GM21360 (cell line): Measurements from ENCODE around the gene TMEM255B.
"Not testable (repeated sequence)": the region's sequence is repeated elsewhere in the genome, so short reads cannot be mapped to it uniquely, and the experiment has no call there.

Source experiments
- ATAC-seq: cut with Tn5 transposase; IDR thresholded peaks from one replicate; pipeline ENCODE4 v1.9.1; 2021; ENCODE audit warnings: mild to moderate bottlenecking, moderate library complexity; ENCODE audit not compliant: unreplicated experiment

The TMEM255B gene

DNA sequence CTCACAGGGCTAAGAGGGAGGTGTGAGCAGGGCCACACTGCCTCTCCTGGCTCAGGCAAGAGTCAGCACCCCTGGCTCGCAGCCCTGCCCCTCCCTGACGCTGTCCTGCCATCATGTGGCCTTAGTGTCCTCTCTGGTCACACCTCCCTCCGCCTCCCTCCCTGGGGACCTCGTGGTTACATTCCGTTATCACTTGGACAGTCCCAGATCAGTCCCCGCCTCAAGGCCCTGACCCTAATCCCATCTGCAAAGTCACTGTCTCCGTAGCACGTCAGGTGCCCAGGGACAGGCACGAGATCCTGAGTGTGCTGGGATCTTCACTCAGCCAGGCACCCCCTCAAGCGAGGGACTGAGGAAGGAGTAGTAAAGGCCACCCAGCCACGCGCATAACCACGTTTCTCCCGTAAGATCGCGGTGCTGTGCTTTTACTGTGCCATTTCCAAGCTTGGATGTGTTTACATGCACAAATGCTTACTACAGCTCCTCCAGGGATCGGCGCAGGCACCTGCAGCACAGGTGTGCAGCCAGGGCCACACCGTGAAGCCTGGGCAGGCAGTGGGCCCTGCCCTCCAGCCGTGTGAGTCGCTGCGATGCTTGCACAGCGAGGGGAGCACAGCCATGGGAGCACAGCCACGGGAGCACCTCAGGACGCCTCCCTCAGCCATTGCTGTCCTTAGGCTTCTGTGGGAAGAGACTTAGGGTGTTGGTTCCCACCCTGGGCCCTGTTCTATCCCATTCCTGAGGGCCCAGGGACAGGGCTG lies 10.7 kb upstream of the TMEM255B start:
- ATAC-seq: no peak

DNA sequence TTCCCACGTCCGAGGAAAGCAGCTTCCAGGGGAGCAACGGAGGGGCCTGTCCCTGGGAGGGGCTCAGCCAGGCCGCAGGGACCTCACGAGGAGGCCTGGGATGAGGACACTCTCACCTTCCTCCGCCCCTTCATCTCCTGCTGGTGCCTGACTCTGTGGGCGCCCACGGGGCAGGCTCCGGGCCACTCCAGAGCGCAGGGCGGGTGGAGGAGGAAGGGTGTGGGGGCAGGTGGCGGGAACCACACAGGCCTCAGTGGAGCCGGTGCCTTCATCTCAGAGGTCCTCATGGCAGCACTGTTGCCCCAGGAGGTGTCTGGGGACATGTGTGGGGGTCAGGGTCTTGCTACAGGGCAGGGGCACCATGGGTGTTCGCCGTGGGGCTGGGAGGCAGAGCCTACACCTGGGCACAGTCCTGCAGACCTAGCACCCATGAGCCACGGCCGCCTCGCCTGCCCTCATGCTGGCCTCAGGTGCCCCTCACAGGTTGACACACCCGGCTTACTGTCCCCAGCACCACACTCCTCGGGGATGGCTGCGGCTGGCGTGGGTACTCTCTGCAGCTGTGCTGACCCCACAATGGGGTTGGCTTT lies 10.1 kb upstream of the TMEM255B start:
- ATAC-seq: no peak

DNA sequence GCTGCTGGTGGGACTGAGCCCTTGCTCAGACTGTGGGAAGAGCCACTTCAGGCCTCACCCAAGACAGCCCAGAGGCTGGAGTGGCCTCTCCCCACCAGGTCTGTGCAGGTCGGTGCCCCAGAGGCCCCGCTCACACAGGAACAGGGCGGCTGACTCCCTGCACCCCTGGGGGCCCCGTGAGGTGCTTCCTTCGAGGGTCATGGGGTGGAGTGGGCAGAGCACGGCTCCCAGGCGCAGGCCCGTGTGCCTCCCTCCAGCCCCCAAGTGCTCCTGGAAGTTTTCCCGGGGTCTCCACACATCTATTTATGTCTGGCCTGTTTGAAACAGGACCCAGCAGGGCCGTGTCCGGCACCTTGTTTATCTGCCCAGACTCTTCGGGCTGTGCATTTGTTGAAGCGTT lies 9.5 kb upstream of the TMEM255B start:
- ATAC-seq: no peak

DNA sequence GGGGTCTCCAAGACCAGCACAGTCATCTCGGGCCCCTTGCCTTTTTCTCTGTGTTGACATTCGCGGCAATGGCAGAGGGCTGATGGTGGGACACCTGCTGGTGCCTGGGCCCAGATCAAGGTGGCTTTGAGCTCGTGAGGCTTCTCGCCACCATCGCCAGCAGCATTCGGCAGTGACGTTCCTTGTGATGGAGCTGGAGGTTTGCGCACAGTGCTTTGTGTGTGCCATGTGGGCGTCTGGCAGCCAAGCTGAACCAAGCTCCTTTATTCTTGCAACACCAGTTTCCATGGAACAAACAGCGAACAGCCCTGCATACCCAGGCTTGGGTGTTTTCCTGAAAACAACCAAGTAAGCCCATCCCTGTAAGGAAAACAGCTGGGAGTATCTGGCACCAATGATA lies 9.1 kb upstream of the TMEM255B start:
- ATAC-seq: no peak

DNA sequence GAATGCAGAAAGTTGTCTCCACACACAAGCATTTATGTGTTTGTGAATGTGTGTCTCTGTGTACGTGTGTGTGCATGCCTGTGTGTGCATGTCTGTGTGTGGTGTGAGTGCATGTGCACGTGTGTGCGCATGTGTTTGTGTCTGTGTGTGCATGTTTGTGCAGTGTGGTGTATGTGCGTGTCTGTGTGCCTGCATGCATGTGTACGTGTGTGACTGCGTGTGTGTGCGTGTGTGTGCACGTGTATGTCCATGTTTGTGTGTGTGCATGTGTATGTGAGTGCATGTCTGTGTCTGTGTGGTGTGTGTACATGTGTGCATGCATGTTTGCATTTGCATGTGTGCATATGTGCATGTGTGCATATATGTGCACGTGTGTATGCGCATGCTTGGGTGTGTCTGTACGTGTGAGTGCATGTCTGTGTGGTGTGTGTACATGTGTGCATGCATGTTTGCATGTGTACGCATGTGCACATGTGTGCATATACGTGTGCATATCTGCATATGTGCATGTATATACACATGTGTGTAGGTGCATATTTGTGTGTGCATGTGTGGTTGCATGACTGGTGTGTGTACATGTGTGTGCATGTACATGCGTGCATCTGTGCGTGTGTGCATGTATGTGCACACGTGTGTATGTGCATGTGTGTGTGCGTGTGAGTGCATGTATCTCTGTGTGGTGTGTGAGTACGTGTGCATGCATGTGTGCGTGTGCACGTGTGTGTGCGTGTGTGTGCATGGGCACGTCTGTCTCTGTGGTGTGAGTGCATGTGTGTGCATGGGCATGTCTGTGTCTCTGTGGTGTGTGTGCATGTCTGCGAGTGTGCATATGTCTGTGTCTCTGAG lies 8.2 kb upstream of the TMEM255B start:
- no peak for ATAC-seq

DNA sequence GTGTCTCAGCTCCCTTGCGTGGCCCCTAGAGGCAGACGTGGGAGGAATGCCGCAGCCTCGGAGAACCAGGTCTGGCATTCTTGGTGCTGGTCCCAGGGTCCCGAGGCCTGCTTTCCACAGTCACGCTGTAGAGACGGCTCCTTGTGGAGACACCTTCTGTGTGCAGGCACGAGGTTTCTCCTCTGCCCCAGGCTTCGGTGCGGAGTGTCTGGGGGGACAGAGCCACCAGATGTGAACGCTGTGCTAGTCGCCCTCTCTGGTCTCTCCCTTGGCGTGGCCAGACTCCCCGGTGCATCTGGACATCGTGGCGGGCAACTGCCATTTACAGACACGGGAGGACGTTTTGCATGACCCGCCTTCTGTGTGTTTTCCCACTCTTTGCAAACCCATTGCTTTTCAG lies 7.5 kb upstream of the TMEM255B start:
- no peak for ATAC-seq

DNA sequence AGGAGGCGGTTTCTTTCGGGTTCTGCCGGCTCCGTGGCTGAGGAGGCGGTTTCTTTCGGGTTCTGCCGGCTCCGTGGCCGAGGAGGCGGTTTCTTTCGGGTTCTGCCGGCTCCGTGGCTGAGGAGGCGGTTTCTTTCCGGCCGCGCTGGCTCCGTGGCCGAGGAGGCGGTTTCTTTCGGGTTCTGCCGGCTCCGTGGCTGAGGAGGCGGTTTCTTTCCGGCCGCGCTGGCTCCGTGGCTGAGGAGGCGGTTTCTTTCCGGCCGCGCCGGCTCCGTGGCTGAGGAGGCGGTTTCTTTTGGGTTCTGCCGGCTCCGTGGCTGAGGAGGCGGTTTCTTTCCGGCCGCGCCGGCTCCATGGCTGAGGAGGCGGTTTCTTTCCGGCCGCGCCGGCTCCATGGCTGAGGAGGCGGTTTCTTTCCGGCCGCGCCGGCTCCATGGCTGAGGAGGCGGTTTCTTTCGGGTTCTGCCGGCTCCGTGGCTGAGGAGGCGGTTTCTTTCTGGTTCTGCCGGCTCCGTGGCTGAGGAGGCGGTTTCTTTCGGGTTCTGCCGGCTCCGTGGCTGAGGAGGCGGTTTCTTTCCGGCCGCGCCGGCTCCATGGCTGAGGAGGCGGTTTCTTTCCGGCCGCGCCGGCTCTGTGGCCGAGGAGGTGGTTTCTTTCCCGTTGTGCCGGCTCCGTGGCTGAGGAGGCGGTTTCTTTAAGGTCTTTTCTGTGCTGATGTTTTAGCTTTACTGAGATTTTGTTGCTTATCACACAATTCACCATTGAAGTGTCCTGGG lies 6.6 kb upstream of the TMEM255B start:
- not testable (repeated sequence) for ATAC-seq

DNA sequence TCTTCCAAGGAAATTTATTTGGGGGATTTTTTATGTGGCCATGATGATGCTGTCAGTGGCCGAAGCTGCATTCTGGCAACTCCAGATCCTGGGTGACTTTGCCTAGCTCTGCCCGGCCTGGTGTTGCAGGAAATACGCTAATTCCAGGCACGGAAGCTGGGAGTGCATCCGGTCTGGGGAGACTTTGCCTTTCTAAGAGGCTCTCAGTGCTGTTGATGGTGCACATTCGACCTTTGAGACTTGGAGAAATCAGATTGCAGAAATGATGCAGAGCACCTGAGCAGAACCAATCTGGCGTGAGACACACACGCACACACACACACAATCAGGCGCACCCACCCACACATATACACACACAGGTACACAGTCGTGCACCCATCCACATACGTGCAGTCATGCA lies 5.9 kb upstream of the TMEM255B start:
- no peak for ATAC-seq

DNA sequence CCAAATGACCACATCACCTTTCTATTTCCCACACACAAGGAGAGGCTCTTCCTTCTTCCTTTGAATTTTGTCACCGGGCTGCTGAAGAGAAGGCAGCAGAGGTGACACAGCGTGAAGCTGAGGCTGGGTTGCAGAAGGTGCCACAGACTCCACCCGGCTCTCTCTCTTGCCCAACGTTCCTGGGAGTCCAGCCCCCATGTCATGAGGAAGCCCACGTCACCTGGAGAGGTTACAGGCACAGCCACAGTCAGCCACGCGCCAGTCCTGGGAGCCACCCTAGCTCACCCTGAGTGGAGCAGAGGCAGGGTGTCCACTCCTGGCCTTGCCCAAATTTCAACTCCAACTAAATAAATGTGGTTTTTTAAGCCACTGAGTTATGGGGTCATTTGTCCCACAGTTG lies 4.8 kb upstream of the TMEM255B start:
- ATAC-seq: no peak

DNA sequence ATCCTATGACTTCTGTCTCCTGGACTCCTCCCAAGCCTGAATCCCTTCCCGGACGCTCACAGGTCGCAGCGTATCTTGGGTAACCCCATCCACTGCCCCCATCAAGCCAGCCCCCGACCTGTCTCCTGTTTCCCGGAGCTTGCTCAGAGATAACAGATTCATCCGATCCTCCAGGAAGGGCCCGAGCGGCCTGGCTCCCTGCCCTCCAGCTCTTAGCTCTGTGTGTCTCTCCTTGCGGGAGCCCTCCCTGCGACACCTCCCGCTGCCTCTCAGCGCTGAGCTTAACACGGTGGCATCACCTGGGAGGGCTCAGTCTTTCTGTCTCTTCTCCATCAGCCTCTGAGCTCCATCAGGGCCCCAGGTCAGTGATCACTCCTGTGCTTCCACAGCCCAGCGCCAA lies 4.3 kb upstream of the TMEM255B start:
- ATAC-seq: no peak

DNA sequence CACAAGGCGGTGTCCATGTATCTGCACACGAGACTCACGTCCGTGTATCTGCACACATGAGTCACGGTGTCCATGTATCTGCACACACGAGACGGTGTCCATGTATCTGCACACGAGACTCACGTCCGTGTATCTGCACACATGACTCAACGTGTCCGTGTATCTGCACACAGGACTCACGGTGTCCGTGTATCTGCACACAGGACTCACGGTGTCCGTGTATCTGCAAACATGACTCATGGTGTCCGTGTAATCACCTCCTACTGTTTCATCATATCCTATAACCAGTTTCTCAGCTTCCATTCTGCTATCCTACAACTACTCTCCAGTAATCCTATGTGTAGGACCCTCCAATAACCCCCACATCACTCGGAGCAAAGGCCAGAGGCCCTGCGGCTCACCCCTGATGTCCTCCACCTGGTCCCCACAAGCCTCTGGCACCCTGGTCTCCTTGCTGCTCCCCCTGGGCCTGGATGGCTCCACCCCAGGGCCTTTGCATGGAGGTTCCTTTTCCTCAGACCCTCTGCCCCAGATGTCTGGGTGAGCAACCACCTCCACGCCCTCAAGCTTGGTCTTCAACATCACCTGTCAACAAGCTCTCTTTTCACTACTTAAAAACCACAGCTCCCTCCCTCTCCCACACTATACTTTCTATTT lies 2.5 kb upstream of the TMEM255B start:
- no peak for ATAC-seq

DNA sequence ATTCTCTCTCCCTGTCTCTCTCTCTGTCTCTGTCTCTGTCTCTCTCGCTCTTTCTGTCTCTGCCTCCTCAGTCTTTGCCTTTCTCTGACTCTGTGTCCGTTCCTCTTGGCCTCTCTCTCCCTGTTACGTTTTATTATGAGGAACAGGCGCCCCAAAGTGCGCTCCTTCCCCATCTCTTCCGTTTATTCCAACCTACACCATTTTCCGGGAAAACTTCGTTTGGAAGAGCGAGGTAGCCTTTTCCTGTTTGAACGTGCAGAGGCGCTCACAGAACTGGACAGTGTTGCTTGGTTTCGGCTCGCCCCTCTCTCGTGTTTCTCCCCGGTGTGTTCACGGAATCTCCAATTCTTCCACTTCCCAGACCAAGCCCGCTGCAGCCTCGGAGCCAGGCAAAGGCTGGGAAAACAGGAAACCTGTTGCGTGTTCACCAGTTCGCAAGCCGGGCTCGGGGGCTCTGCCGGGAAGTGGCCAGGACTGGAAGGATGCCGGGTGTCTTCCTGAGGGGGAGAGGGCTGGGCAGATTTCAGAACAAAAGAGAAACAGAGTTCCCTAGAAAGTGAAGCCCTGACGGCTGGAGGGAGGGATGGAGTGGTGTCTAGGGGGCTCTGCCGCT lies 605 bp downstream of the TMEM255B start:
- ATAC-seq: no peak

DNA sequence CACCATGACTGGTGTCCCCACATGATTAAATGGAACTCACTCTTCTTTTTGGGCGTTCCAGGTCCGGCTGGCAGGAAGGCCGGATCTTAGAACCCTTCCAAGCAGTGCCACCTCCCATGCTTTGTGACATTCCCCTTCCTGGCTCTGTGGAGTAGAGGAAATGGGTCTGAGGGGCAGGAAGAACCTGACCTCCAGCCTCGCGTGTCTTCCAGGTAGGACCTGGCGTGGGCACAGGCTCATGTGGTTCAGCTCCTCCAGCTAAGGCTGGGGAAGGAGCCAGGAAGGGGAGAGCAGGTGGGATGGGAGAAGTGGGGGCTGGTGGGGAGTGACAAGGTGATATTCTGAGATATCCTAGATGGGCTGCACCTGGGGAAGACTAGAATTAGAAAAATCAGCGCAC lies 2.1 kb downstream of the TMEM255B start:
- no peak for ATAC-seq

DNA sequence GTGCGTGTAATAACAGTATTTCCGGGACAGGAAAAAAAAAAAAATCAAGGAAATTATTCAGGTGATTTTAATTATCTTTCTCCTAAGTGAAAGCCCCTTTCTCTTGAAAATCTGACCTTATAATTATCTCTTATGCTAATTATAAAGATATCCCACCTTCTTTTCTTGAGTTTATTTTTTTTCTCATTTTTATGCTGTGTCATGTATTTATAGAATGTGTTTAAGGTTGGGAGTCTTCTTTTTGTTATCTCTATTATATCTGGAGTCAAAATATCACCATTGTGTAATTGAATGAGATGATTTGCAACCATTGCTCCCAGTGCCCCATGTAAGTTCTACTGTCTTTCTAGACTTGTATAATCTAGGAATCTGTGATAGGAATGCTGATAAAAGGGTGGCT lies 3.0 kb downstream of the TMEM255B start:
- ATAC-seq: no peak

DNA sequence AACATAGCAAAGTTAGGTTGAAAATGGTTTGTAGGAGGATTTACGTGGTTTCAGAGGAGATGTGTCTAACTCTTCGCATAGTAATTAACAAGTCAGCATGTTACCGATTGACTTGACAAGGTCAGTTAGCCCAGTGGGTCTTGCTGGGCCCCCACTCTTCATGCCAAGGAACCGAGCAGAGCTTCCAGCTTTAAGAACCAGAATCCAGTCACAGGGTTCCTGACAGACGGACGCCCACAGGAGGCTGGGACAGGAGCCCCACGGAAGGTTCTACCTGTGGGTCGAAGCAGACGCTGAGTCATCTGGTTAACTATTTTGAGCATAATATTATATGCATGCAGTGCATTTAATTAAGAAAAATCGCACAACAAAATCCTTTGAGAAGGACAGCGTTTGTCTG lies 3.5 kb downstream of the TMEM255B start:
- ATAC-seq: no peak

DNA sequence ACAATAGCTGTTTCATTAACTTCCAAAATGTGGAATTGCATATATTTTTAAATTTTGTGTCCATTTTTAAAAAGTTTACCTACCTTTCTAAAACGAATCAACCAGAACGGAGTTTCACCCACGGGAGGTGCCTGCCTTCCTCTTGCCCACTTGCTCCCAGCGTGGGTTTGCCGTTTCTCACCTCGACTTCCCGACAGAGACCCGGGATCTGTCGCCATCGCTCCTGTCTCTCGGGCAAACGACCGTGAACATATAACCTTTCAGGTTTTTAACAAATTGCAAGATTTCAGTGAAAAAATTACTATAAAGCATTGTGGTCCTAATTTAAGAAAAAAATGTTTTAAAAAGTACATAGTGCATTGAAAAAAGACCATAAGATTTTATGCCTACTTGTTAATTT lies 4.2 kb downstream of the TMEM255B start:
- no peak for ATAC-seq

DNA sequence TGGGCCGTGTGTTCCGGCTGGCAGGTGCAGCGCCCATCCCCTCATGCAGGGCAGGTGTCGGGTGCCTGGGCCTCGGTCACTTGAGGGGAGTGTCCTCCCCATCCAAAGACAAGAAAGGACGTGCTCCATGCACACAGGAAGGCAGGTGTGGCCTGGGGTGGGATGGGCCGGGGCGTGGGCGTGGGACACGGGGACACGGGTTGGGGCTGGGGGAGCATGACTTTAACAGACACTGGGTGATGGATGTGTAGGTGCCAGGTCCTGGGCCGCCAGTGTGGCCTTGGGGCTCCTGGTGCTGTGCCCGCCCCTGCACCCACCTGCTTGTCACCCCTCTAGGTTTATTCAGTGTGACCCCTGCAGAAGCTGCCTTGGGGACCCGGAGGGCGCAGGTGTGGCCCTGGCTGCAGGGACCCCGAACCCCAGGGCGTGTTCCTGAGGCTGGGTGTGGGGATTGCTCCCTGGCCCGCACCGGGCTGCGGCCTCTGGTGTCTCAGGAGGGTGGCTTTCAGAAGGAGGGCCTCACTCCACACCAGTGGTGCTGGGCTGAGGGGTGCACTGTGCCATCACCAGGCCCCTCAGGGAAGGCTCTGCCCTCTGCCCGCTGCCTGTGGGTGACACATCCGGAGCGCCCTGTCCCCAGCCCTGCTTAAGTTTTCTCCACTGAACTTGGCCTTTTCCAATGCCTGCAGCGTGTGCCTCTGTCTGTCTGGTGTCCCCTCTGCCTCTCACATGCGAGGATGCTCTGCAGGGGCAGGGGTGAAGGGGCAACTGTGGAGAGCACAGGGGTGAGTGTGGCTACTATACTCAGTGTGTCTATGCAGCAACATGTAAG lies 5.2 kb downstream of the TMEM255B start:
- ATAC-seq: no peak

DNA sequence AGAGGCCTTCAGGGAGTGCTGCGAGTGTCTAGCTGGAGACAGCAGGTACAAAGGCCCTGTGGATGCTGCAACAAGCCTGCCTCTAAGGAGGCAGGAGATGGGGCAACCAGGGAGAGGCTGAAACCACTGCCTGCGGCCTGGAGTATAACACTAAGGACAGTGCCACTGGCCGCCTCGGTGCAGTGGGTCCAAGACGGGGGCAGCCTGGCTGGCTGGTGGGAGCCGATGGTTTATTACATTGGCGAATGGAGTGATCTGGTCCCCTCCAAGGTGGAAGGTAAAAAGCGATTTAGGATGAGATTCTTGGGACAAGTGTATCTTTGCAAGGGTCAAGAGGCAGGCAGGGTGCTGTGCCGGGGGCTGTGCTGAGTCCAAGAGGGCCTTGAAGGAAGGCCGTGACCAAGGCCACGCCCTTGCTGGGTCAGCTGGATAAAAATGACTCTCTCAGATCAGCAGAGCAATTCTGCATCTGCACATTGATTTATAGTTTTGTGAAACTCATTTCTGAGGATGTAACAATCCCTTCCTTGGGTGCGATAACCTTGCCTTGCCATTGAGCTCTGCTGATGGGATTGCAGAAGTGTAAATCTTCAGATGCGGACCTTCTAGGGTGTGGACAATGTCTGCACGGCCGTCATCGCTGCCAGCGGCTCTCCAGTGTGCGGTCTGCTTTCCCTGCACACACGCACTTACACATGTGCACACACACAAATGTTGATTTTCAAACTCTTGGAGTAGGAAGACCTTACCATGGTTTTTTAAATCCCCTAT lies 6.0 kb downstream of the TMEM255B start:
- no peak for ATAC-seq

DNA sequence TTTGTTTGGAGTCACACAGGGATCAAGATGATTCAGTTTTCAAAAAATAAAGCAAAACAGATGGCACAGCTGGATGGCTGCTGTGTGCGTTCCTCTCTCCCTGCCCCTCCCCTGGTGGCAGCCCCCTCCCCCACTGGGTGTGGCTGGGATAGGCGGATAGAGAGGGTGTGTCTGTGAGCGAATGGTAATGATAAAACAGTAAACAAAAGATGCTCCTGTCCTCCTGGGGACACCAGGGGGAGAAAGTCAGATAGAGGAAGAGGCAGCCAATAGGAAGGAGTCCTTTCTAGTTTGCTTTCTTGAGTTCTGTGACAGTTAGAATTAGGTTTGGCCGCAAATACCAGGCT lies 6.5 kb downstream of the TMEM255B start:
- no peak for ATAC-seq
